GM13976 (cell line): ENCODE data around the gene VPS16.

Experiments used
- DNase-seq: peaks from one replicate; pipeline ENCODE4 v3.0.0; 2012; ENCODE audit warnings: low spot score
- in situ Hi-C: fragments of 300-500 bp; cut with MboI; formaldehyde crosslinking; loops from one replicate; pipeline ENCODE4 v1.12.0; 2022; ENCODE audit warnings: low sequenced_read_pairs, mixed read lengths, inconsistent platforms; ENCODE audit not compliant: unreplicated experiment
- TF ChIP-seq, protein P1 (sequence below): IDR thresholded peaks from 2 replicates; pipeline ENCODE4 v1.5.1; 2012; ENCODE audit warnings: borderline replicate concordance, mild to moderate bottlenecking; ENCODE audit not compliant: insufficient read depth; ENCODE audit errors: extremely low read depth, missing control alignments, control extremely low read depth

Gene VPS16

GRCh38 chr20:2867081-2867864 lies 26.7 kb downstream of the VPS16 start:
- TF ChIP-seq, protein P1, sequence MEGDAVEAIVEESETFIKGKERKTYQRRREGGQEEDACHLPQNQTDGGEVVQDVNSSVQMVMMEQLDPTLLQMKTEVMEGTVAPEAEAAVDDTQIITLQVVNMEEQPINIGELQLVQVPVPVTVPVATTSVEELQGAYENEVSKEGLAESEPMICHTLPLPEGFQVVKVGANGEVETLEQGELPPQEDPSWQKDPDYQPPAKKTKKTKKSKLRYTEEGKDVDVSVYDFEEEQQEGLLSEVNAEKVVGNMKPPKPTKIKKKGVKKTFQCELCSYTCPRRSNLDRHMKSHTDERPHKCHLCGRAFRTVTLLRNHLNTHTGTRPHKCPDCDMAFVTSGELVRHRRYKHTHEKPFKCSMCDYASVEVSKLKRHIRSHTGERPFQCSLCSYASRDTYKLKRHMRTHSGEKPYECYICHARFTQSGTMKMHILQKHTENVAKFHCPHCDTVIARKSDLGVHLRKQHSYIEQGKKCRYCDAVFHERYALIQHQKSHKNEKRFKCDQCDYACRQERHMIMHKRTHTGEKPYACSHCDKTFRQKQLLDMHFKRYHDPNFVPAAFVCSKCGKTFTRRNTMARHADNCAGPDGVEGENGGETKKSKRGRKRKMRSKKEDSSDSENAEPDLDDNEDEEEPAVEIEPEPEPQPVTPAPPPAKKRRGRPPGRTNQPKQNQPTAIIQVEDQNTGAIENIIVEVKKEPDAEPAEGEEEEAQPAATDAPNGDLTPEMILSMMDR: no peak
- in situ Hi-C loops: no loop called here
- no peak for DNase-seq

- no peak for DNase-seq
- TF ChIP-seq, protein P1: no peak
- in situ Hi-C loops: no loop called here
Observed at GRCh38 chr20:2869381-2869780, 28.8 kb downstream of the VPS16 start.

GRCh38 chr20:2871111-2871465 lies 30.5 kb downstream of the VPS16 start:
- DNase-seq: no peak
- TF ChIP-seq, protein P1: no peak
- in situ Hi-C loops: no loop called here

DNA sequence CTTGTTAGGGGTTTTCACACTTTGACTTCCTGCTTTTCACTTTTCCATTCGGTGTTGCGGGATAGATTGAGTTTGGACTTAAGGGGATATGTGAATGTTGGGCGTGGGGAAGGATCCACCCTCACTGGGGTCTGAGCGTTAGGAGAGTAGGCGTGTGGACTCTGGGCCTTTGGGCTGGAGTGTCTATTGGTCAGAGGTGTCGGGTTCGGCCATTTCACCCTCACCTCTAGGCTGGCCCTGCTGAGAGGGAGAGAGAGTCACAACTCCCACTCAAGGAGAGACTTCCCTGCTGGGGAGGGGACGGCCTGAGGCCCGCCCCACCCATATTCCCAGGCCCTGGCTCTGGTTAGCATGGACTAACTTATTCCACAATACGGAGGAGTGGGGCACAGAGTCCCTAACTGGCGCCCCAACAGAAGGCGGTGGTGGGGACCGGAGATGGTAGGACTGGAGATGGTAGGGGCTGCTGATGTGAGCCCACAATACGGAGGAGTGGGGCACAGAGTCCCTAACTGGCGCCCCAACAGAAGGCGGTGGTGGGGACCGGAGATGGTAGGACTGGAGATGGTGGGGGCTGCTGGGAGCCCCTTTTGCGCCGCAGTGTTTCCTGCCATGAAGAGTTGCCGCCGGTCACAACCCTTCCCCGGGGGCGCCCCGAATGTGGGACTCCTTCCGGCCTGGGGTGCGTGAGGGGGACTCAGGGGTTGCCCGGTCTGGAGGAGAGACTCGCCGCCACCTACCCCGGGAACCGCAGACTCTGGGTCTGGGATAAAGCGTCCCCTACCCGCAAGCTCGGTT lies 31.3 kb downstream of the VPS16 start:
- TF ChIP-seq, protein P1: no peak
- no peak for DNase-seq
- in situ Hi-C loops: no loop called here

- DNase-seq: peak; percentile 78
- TF ChIP-seq, protein P1: peak; percentile 70
- in situ Hi-C loops: no loop called here
Observed at GRCh38 chr20:2872459-2873009, 32.0 kb downstream of the VPS16 start.

DNA sequence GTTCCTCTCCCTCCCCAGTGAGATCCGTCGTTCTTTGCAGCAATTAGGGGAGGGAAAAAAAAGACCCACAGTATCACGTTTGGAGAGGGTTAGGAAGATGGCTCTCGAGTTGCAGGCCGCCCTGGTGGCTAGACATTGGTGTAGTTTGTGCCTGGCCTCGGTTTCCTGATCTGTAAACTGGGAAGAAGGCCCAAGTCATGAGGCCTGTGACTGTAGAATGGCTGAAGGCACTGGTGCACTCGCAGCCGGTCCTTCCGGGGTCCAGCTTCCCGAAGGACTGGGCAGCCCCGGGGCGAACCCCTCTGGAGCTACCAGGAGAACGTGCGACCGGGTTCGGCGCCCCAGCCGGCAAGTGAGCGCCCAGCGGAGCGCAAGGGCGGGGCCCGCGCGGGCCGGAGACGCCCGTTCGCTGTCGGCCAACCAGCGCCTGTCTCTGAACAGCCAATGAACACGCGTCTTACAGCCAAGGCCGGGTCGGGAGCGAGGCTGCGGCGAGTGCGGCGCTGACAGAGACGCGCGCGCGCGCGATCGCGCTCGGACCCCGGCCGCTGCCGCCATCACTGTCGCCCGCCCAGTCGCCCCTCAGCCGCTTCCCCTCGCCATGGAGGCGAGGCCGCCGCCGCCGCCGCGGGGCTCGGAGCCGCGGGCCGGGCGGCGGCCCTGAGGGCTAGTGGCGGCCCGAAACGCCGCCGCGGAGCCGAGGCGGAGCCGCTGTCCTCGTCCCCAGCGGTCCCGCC lies 32.6 kb downstream of the VPS16 start, which contains the start of gene PTPRA:
Gene PTPRA (plus strand): TSS at position 472 of the 737 bp plus-strand sequence. CDS start 90,797 bp downstream, outside the sequence.
- TF ChIP-seq, protein P1: no peak
- peak; percentile 96 for DNase-seq
- in situ Hi-C loops: no loop called here
